GM12875 (cell line): ENCODE results near the gene PRKCA.

ENCODE experiments used
- H3K4me3 ChIP-seq: one replicate; pipeline ENCODE4 v1.5.1; 2011; ENCODE audit warnings: low read depth, low read length, control low read depth
- TF ChIP-seq, protein P1 (sequence below): IDR thresholded peaks from 2 replicates; pipeline ENCODE4 v1.5.1; 2011; ENCODE audit warnings: low read depth, mild to moderate bottlenecking, control low read depth, inconsistent platforms, low read length, moderate library complexity, borderline replicate concordance; ENCODE audit not compliant: insufficient read depth

Gene PRKCA

DNA sequence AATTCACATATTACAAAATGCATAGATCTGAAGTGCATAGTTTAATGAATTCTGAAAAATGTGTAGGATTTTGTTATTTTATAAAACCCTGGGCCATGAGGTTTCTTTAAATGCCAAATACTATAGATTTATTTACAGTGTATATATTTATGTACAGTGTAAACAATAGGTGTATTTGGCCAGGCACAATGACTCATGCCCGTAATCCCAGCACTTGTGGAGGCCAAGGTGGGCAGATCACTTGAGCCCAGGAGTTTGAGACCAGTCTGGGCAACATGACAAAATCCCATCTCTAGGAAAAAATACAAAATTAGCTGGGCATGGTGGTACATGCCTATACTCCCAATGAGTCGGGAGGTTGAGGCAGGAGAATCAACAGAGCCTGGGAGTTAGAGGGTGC is 249.4 kb downstream of the PRKCA start:
- TF ChIP-seq, protein P1, sequence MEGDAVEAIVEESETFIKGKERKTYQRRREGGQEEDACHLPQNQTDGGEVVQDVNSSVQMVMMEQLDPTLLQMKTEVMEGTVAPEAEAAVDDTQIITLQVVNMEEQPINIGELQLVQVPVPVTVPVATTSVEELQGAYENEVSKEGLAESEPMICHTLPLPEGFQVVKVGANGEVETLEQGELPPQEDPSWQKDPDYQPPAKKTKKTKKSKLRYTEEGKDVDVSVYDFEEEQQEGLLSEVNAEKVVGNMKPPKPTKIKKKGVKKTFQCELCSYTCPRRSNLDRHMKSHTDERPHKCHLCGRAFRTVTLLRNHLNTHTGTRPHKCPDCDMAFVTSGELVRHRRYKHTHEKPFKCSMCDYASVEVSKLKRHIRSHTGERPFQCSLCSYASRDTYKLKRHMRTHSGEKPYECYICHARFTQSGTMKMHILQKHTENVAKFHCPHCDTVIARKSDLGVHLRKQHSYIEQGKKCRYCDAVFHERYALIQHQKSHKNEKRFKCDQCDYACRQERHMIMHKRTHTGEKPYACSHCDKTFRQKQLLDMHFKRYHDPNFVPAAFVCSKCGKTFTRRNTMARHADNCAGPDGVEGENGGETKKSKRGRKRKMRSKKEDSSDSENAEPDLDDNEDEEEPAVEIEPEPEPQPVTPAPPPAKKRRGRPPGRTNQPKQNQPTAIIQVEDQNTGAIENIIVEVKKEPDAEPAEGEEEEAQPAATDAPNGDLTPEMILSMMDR: no peak
- H3K4me3 ChIP-seq: no peak overlapping the region

- TF ChIP-seq, protein P1: no peak
- H3K4me3 ChIP-seq: no peak overlapping the region
Measured at GRCh38 chr17:66552371-66552770, 250.0 kb downstream of the PRKCA start.

- H3K4me3 ChIP-seq: no peak overlapping the region
- TF ChIP-seq, protein P1: no peak
Measured at GRCh38 chr17:66555605-66556004, 253.2 kb downstream of the PRKCA start.

DNA sequence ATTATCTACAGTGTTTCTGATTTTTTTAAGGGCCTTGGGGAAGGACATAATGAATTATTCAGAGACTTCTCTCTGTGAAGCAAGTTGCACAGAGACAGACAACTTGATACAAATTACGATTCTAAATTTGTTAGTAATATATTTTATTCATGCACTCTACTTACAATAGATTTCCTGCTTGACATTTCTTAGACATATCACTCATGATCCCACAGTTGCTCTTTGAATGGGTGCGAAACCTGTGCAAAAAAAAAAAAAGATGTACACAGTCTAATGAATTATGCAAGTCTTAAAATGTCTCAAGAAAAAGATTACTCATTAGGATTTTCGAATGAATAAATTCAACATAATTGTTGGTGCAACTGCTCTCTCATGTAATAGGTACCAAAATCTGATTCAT is 254.8 kb downstream of the PRKCA start:
- TF ChIP-seq, protein P1: no peak
- H3K4me3 ChIP-seq: no peak overlapping the region

DNA sequence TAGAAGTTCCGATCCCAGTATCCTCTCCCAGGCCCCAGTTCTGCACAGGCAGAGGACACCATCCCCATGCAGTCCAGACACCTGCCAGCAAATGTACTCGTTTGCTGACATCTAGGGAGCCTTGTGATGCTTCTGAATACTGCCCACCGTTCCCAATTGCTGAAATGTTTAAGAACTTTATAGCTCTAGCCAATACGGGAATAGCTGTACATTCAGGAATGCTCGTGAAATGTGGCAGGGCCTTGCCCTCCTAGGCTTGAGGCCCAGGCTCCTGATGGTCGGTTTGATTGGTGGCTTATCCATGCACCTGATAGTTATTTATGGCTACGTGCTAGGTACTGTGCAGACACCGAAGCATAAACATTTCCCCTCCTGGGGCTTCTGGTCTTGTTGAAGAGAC is 255.5 kb downstream of the PRKCA start:
- TF ChIP-seq, protein P1: no peak
- no peak overlapping the region for H3K4me3 ChIP-seq

- TF ChIP-seq, protein P1: no peak
- H3K4me3 ChIP-seq: no peak overlapping the region
Measured at GRCh38 chr17:66560691-66561090, 258.3 kb downstream of the PRKCA start.

GRCh38 chr17:66562119-66562518 is 259.7 kb downstream of the PRKCA start:
- TF ChIP-seq, protein P1: no peak
- H3K4me3 ChIP-seq: no peak overlapping the region
